CD4-positive, alpha-beta T cell treated with Interferon gamma for 1 hour (primary cell): Measurements from ENCODE around the gene EFNA4.
A peak's percentile ranks its signal among the peaks of the same experiment; 100 is the strongest.

Experiments used
- DNase-seq: peaks from one replicate; pipeline ENCODE4 v3.0.0-alpha.2; 2020

EFNA4 gene

DNA sequence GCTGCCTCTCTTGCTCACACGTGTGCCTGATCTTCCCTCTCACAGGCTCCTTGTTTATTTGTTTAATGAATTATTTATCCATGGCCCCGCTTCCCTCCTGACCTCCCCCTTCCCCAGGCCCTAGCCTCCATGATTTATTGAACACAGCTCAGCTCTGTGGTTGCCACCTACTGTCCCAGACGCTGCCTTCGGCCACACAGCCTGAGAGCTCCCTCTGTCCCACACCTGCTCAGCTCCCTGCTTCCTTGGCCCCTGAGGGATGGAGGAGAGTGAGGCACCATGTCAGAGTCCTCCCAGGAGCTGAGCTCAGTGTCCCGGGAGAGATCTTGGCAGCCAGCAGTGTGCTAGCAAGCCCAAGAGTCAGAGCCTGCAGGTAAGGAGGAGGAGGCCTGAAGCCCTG lies 12.0 kb downstream of the EFNA4 start:
- DNase-seq, result no peak

DNA sequence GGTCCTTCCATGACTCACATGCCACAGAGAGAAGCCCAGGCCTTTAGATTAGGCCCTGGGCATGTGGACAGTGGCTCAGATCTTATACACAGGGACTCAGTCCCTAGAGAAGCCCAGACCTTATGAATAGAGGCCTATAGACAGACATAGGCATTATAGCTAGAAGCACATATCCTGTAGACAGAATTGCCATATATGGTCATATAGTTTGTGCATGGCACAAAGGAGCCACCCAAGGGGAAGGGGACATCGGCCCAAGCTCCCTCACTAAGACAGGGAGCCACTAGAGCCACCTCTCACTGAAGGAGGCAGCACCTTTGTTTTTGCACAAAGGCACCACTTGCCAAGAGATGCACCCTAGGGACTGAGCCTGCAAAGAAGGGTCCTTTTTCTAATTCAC lies 12.8 kb downstream of the EFNA4 start:
- no peak for DNase-seq

DNA sequence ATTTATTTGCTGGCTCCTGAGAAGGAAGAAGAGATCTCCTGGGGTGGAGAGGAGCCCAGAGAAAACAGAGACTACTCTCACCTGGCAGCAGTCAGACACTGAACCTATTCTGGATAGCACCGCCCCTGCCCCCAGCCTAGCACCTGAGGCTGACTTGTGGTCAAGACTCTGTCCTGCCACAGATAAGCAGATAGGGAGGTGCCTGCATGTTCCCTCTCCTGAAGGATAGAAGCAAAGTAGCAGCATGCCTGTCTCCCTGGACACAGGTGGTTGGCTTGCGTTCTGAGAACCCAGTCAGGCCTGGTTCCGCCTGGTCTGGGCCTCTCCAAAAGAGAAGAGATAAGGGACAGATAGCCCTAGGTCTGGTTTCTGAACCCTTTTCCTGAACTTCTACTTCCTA lies 13.8 kb downstream of the EFNA4 start:
- no peak for DNase-seq

DNA sequence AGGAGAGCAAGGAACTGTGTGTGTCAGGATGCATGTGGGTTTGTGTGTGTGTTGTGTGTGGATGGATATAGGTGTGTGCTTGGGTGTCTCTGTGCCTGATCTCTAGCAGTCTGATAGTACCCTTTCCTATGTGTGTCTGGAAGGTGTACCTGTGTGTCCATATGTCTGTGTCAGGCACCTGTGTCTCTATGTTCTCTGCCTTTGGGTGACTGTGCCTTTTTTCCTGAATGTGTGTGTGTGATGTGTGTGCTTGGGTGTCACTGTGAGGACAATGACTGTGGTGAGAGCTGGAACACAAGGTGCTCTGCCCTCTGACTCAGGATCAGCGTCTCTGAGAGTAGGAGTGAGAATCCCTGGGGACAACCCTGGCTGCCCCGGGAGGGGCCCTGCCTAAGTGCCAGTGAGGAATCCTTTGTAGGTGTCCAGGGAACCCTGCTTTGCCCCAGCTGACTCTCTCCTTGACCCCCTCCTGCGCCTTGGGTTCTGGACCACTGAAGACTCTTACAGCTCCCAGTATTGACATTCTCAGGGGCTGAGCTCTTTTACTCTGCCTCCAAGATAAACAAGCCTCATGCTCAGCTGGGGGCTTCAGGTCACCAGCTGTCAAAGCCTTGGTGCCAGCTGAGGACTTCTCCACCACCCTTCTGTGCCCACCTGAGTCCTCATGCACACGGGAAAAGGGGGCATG lies 14.4 kb downstream of the EFNA4 start:
- DNase-seq, result no peak

DNA sequence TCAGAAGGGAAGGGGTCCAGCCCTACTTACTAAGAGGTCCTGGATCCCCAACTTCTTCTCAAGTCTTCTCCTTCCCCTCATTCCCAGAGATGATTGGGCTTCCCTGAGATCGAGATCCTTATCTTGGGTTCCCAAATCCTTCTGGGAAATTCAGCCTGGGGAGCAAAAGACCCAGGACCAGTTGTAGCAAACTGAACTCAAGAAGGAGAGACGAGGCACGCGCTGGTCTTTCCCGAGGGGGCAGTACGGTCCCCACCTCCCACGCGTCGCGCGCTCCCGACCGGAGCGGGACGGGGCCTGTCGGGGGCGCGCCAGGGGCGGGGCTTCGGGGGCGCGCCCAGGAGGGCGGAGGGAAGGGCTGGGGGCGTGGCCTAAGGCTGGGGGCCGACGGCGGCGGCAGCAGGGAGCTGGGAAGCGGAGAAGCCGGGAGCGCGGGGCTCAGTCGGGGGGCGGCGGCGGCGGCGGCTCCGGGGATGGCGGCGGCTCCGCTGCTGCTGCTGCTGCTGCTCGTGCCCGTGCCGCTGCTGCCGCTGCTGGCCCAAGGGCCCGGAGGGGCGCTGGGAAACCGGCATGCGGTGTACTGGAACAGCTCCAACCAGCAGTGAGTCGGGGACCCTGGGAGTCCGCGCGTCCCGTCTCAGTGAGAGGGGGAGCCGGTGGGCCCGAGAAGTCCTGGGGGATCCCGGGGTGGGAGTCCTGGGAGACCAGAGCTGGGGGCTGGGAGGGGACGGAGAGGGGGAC lies 15.1 kb downstream of the EFNA4 start, which contains the start of gene EFNA3:
TSS of gene EFNA3 (plus strand) at position 369 of the 741 bp plus-strand sequence. CDS start at position 474, 105 bp downstream.
- DNase-seq, result peak; percentile 56

DNA sequence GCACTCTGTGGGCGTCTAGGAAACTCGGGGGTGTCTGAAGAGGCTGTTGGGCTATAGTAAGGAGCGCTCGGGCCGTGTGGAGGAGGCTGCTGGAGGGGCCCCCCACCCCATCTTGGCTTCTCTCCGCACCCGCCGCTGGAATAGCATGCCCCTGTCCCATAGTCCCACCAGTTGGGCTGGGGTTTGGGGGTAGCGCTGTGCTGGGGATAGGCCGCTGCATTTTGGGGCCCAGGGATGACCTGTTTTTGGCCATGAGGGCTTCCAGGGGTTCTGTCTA lies 15.6 kb downstream of the EFNA4 start:
- DNase-seq, result no peak

DNA sequence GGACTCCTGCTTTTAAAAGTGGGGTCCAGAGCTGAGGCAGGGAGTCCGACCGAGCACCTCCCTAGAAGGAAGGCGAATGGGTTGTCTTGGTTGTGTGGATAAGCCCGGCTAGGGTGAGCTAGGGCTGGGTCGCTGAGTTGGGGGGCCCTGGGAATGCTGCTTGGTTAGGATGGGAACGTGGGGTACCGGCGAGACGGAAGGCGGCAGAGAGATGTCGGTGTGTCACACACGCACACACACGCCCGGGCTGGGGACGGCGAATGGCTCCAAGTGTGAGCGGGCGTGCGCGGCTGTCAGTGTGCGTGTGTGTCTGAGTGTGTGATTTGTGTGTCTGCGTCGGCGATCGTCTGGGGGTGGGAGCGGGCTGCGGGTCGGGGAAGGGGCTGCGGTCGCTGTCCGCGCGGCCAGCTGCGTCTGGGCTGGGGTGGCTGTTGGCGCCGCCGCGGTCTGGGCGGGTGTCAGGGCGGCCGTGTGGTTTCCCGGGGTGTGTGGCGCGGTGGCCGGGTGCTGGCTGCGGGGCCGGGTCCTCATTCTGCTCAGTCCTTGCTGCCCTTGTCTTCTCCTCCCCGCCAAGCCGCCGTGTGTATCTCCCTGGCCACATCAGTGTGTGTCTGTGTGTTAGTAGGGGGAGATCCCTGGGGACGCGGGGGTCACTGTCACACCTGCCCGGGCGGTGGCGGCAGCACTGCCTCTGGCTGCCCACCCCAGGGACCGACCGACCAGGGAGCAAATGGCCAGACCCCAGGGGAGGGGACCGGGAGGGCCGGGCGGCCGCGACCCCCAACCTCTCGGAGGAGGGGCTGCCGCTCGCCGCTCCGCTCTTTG lies 16.2 kb downstream of the EFNA4 start:
- DNase-seq, result no peak

DNA sequence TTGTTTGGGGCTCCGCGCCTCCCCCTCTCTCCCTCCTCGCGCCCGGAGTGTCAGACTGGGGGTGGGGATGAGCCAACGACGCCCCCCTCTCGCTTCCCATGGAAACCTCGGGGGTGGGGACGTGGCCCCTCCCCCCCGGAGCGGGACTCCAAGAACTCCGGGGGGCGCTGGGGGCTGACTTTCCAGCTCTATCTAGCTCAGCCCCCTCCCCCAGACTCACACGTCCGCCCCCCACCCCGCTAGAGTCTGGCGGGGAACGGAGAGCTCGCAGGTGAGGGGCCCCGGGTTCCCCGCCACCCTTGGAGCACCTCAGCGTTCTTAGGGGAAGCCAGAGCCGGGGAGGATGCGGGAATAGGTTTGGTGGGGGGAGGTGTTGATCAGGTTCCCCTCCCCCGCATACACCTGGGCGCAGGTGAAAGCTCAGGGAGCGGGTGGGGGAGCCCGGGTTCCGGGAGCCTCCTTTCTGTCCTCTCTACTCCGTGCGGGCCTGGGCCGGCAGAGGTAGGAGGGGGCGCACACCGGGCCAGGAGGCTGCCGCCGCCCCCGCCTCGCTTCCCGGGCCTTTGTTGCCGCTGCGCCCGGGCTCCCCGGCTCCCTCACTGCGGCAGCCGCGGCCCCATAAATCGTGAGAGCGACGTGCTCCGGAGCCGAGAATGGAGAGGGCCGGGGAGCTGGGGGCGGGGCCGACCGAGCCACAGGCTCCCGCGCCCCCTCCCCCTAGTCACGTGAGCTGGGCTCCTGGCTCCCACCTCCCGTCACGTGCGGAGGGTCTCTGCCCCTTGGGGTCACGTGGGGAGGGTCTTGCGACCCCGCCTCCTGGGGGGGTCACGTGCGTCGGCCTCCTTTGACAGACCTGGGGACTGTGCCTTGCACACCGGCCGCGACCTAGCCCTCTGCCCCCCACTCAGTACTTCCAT lies 17.0 kb downstream of the EFNA4 start:
- peak; percentile 26 for DNase-seq

DNA sequence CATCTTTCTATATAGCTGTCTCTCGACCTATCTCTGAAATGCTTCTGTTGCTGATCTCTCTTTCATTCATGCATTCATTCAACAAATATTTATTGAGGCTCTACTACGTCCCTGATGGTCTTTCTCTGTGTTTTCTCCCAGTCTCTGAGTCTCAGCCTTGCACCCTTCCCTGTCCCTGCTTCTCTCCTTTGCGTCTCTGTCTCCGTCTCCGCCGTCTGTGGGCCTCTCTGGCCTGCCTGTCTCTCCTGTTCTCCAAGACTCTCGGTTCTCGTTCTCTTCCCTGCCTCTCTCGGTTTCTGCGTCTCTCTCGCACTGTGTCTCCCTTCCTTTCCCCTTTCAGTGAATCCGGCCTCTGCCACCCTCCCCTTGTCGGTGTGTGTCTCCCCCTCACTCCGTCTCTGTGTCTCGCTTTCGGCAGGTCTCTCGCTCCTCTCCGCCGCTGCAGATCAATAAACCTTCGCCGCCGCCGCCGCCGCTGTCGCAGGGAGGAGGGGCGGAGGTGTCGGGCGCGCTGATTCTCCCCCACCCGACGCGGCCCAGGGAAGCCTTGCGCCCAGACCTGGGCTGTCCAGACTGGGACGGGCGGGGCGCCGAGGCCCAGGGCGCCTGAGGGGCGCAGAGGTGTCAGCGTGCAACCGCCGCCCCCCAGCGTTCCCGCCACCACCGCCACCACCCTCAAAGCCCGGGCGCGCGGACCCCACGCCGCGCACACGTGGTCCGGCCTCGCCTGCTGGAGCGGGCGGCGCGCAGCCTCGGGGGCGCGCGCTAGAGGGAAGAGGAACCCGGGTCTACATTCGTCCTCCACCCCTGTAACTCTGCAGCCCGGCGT lies 18.1 kb downstream of the EFNA4 start:
- no peak for DNase-seq

DNA sequence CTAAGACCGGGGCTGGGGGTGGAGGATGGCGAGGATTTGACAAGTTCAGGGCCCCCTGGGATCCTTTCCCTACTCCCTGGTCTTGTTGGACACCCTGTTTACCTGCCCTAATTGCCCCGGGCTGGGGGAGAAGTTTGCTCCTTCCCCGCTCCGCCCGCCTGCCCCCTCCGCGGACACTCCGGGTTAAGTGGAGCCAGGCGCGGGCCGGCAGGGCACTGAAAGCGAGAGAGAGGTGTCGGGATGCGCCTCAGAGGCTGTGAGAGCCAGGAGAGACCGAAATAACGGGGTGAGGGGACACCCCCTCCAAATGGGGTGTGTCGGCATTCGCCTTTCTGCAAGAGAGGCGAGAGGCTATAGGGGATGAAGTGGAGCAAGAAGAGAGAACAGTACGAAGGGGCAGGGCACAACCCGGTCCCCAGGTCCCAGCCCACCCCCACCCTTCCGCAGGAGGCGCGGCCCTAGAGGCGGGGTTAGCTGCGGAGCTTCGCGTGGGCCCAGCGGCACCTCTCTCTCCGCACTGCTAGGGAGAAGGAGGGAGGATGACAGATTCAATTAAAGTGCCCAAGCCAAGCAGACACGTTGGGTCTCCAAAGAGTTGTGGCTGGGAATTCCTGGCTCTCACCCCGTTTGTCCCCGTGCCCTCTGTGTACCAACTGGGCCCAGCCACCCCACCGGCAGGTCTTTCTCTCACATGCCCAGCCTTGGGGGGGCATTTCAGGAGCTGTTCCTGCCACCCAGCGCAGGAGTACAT lies 18.9 kb downstream of the EFNA4 start:
- no peak for DNase-seq

DNA sequence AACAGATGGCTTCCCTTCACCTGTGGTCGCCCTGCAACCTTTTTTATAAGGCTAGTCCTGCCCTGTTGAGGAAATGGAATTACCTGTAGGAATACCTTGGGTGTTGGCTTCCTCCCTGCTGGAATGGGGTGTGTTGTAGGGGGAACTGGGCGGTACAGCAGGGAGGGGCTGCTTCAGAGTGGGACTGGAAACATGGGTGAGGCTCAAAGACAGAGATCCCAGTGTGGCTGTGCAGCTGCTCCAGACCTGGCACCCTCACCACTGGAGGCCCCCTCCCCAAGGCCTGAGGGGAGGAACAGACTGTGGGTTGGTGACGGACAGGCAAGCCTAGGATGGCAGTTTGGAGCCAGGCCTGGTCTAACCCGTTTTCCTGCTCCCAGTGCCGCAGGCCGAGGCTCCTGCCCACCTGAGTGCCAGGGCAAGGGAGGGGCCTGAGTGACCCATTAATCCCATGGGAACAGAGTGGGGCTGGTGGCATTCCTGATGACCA lies 19.6 kb downstream of the EFNA4 start:
- DNase-seq, result no peak

DNA sequence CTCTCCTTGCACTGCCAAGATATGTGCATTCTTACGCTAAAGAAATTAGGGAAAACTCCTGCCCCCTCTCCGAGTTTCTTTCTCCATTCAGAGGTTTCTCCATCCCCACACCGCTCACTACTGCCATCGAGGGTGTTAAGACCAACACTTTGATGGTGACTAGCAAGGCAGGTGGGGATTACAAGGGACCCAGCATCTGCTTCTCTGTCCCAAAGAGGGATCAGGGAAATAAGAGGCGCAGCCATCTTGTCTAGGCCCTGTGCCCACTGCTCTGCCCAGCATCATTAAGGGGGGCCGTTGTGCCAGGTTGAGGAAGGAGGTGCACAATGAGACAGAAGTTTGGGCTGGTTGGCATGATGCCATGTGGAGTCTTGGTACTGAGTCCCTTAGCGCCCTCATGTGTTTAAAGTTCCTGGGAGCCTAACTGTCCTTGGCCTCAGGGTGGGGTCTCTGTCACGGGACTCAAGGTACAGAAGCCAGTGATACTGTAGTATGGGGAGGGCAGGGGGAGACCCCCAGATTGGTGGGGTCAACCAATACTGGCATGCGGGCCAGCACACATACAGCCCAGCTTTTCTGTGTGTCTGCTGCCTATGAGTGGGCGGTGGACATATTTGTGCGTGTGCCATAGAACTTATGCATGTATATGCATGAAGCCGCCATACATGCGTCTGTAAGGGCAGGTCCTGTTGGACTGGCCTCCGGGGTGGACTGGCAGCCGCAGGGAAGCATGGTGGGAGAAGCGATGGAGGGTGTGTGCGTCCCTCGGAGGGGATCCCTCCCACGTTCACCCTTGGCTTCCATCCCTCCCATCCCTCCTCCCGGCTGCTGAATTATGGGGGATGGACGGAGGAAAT lies 20.6 kb downstream of the EFNA4 start:
- no peak for DNase-seq

DNA sequence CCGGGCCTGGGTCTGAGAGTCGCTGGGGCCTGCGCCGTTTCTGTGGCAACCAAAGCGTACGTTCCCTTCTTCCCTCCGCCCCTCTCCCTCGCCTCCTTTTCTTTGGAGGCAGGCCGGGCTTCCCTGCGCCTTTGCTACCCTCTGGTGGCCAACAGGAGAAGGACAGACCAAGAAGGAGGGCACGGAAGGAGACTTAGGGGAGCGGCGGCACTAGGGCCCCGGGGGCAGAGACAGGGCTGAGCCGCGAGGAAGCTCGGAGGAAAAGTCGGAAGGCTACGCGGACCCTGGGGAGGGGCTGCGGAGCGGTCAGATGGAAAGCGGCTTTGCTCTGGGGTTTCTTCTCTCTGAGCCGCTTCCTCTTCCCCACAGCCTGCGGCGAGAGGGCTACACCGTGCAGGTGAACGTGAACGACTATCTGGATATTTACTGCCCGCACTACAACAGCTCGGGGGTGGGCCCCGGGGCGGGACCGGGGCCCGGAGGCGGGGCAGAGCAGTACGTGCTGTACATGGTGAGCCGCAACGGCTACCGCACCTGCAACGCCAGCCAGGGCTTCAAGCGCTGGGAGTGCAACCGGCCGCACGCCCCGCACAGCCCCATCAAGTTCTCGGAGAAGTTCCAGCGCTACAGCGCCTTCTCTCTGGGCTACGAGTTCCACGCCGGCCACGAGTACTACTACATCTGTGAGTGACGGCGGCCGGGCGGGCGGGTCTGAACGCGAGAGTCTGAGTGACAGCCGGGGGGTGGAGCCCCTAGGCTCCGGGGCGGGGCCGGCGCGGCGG lies 21.4 kb downstream of the EFNA4 start:
- DNase-seq, result peak; percentile 89

DNA sequence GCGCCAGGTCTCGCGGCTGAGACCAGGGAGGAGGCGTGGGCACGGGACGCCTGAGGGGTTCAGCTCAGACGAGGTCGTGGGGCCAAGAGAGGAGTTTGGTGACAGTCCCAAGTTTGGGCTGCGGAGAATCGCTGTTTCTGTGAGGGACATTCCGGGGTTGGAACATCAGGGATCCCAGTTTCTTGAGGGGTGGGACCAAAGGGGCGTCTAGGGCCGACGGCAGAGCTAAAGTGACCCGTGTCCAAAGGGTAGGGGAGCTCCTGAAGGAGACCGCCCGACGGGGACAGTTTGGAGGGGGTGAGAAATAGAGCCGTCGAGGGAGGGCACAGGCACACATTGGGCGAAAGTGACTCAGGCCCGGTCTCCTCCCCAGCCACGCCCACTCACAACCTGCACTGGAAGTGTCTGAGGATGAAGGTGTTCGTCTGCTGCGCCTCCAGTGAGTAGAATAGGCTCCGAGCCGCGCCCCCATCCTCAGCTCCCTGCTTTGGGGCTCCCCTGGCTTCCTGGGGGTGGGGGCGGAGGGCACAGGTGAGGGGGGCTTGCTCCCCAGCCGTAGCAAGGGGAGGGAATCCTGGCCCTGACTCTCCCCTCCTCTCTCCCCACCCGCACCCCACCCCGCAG lies 22.1 kb downstream of the EFNA4 start:
- DNase-seq, result peak; percentile 69

DNA sequence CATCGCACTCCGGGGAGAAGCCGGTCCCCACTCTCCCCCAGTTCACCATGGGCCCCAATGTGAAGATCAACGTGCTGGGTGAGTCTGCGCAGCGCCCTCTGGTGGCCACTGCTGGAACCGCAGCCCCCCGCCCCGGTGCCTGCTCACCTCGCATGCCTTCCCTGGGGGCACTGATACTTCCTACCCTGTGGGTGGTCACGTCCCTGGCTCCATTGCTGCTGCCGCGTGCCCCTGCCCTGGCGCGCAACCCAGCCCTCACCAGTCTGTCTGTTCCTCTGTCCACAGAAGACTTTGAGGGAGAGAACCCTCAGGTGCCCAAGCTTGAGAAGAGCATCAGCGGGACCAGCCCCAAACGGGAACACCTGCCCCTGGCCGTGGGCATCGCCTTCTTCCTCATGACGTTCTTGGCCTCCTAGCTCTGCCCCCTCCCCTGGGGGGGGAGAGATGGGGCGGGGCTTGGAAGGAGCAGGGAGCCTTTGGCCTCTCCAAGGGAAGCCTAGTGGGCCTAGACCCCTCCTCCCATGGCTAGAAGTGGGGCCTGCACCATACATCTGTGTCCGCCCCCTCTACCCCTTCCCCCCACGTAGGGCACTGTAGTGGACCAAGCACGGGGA lies 22.7 kb downstream of the EFNA4 start:
- DNase-seq, result peak; percentile 75

DNA sequence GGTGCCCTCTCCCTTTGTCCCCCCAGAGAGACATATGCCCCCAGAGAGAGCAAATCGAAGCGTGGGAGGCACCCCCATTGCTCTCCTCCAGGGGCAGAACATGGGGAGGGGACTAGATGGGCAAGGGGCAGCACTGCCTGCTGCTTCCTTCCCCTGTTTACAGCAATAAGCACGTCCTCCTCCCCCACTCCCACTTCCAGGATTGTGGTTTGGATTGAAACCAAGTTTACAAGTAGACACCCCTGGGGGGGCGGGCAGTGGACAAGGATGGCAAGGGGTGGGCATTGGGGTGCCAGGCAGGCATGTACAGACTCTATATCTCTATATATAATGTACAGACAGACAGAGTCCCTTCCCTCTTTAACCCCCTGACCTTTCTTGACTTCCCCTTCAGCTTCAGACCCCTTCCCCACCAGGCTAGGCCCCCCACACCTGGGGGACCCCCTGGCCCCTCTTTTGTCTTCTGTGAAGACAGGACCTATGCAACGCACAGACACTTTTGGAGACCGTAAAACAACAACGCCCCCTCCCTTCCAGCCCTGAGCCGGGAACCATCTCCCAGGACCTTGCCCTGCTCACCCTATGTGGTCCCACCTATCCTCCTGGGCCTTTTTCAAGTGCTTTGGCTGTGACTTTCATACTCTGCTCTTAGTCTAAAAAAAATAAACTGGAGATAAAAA lies 23.5 kb downstream of the EFNA4 start:
- DNase-seq, result no peak
